ENCODE results near the gene TMEM135.
"Not testable (repeated sequence)": the region's sequence is repeated elsewhere in the genome, so short reads cannot be mapped to it uniquely, and the experiment has no call there.

Gene TMEM135

DNA sequence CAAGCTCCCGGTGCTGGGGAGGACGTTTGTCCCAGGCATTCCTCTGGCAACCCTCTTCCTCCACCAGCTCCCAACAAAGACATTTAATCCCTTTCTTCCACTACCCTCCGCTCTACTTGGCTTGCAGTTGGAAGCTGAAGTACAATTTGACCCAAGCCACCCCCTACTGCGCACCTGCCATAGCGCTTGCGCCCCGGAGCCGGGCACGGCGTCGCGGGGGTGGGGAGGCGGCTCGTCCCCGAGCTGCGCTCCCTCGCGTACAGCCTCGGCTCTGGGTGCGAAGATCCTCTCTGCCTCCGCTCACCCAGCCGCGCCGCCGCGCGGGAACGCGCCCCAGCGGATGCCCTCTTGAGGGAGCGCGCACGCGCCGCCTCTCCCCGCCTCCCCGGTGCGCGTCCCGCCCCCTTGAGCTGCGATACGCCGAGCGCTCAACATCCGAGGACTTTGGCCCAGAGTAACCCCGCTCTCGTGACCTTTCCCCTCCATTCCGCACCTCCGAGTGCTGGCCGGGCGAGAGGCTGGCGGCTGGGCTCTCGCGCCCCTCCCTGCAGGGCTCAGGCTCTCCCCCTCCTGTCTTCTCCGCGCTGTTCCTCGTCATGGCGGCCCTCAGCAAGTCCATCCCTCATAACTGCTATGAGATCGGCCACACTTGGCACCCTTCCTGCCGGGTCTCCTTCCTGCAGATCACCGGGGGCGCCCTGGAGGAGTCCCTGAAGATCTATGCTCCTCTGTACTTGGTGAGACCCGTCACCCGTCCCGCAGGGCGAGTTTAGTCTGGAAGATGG, at the start of gene TMEM135:
TMEM135 (plus strand) TSS at position 485 of the 785 bp plus-strand sequence; CDS start at position 597, 112 bp downstream.
- Histone ChIP-seq H3K9ac (ENCODE audit: low read depth in 1 of 2, low read length in 2 of 2) (peak within 1 kb of the TSS; percentile 76 to 78), H3K27ac (ENCODE audit: low read depth in 2 of 2, low read length in 2 of 2) (peak within 1 kb of the TSS; percentile 81 to 85), H3K36me3 (ENCODE audit: control insufficient read depth in 2 of 2, insufficient read depth in 2 of 2, low read length in 2 of 2) (no peaks in the 10 kb centered on the region), H3K9me3 (ENCODE audit: control insufficient read depth in 2 of 2, low read length in 2 of 2) (no peaks in the 10 kb centered on the region), H3K4me3 (ENCODE audit: low read length in 2 of 2) (peak within 1 kb of the TSS; percentile 81 to 91), H3K4me1 (ENCODE audit: control insufficient read depth in 2 of 2, insufficient read depth in 2 of 2, low read length in 2 of 2) (peaks cover 8 to 11% of the 10 kb centered on the region in 2 donors), H3K27me3 (ENCODE audit: control insufficient read depth in 2 of 2, insufficient read depth in 2 of 2, low read length in 2 of 2) (no peaks in the 10 kb centered on the region)

GRCh38 chr11:86988351-86988881, 49.3 kb upstream of the TMEM135 start:
- no peak overlapping the region for H3K4me3 ChIP-seq (ENCODE audit: low read length in 2 of 2)
- H3K4me1 ChIP-seq (ENCODE audit: control insufficient read depth in 2 of 2, insufficient read depth in 2 of 2, low read length in 2 of 2) = no peaks in the 10 kb centered on the region
- H3K27ac ChIP-seq (ENCODE audit: low read depth in 2 of 2, low read length in 2 of 2) = no peak overlapping the region
- H3K9me3 ChIP-seq (ENCODE audit: control insufficient read depth in 2 of 2, low read length in 2 of 2) = no peaks in the 10 kb centered on the region
- H3K9ac ChIP-seq (ENCODE audit: low read depth in 1 of 2, low read length in 2 of 2) = no peak overlapping the region
- H3K36me3 ChIP-seq (ENCODE audit: control insufficient read depth in 2 of 2, insufficient read depth in 2 of 2, low read length in 2 of 2) = no peaks in the 10 kb centered on the region
- no peaks in the 10 kb centered on the region for H3K27me3 ChIP-seq (ENCODE audit: control insufficient read depth in 2 of 2, insufficient read depth in 2 of 2, low read length in 2 of 2)

DNA sequence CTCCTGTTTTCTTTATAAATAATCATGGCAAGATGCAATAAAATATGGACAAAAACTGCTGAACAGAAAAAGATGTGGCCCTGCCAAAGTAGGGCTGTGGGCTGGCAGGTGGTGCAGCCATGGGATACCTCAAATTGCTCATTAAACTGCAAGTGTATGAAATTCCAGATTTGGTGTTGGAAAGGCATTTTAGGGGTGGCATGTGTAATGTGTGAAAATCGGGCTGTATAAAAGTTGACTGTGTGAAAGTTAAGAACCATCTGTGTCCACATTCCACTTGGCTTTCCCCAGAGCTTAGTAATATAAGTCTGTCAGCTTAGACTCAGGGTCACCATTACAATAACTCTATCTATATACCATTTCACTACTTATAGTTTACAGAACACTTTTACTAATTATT, 47.7 kb upstream of the TMEM135 start:
- no peak overlapping the region for H3K27ac ChIP-seq (ENCODE audit: low read depth in 2 of 2, low read length in 2 of 2)
- H3K9ac ChIP-seq (ENCODE audit: low read depth in 1 of 2, low read length in 2 of 2) = no peak overlapping the region
- H3K4me1 ChIP-seq (ENCODE audit: control insufficient read depth in 2 of 2, insufficient read depth in 2 of 2, low read length in 2 of 2) = no peaks in the 10 kb centered on the region
- H3K9me3 ChIP-seq (ENCODE audit: control insufficient read depth in 2 of 2, low read length in 2 of 2) = no peaks in the 10 kb centered on the region
- H3K27me3 ChIP-seq (ENCODE audit: control insufficient read depth in 2 of 2, insufficient read depth in 2 of 2, low read length in 2 of 2) = no peaks in the 10 kb centered on the region
- no peak overlapping the region for H3K4me3 ChIP-seq (ENCODE audit: low read length in 2 of 2)
- no peaks in the 10 kb centered on the region for H3K36me3 ChIP-seq (ENCODE audit: control insufficient read depth in 2 of 2, insufficient read depth in 2 of 2, low read length in 2 of 2)

DNA sequence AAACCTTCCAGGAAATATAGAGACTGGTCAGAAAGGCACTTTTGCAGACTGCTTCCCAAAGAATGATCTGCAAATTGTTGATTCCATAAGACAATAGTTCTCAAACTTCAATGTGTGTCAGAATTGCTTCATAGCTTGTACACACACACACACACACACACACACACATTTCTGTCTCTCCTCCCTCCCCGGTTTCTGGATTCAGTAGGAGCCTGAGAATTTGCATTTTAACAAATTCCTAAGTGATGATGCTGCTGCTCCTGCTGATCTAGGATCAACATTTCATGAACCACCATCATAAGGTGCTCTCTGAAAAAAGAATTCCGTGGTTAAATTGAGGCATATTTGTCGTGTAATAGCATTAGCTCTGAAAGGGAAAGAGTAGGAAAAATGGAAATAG, 47.2 kb upstream of the TMEM135 start:
- no peak overlapping the region for H3K4me3 ChIP-seq (ENCODE audit: low read length in 2 of 2)
- no peaks in the 10 kb centered on the region for H3K4me1 ChIP-seq (ENCODE audit: control insufficient read depth in 2 of 2, insufficient read depth in 2 of 2, low read length in 2 of 2)
- H3K9me3 ChIP-seq (ENCODE audit: control insufficient read depth in 2 of 2, low read length in 2 of 2) = no peaks in the 10 kb centered on the region
- H3K27me3 ChIP-seq (ENCODE audit: control insufficient read depth in 2 of 2, insufficient read depth in 2 of 2, low read length in 2 of 2) = no peaks in the 10 kb centered on the region
- no peak overlapping the region for H3K27ac ChIP-seq (ENCODE audit: low read depth in 2 of 2, low read length in 2 of 2)
- no peak overlapping the region for H3K9ac ChIP-seq (ENCODE audit: low read depth in 1 of 2, low read length in 2 of 2)
- H3K36me3 ChIP-seq (ENCODE audit: control insufficient read depth in 2 of 2, insufficient read depth in 2 of 2, low read length in 2 of 2) = no peaks in the 10 kb centered on the region

- H3K9ac ChIP-seq (ENCODE audit: low read depth in 1 of 2, low read length in 2 of 2) = no peak overlapping the region
- H3K27me3 ChIP-seq (ENCODE audit: control insufficient read depth in 2 of 2, insufficient read depth in 2 of 2, low read length in 2 of 2) = no peaks in the 10 kb centered on the region
- H3K36me3 ChIP-seq (ENCODE audit: control insufficient read depth in 2 of 2, insufficient read depth in 2 of 2, low read length in 2 of 2) = no peaks in the 10 kb centered on the region
- H3K4me3 ChIP-seq (ENCODE audit: low read length in 2 of 2) = no peak overlapping the region
- no peaks in the 10 kb centered on the region for H3K9me3 ChIP-seq (ENCODE audit: control insufficient read depth in 2 of 2, low read length in 2 of 2)
- H3K27ac ChIP-seq (ENCODE audit: low read depth in 2 of 2, low read length in 2 of 2) = no peak overlapping the region
- H3K4me1 ChIP-seq (ENCODE audit: control insufficient read depth in 2 of 2, insufficient read depth in 2 of 2, low read length in 2 of 2) = no peaks in the 10 kb centered on the region
Measured at GRCh38 chr11:86991341-86991740, 46.4 kb upstream of the TMEM135 start.

GRCh38 chr11:86992340-86992739, 45.4 kb upstream of the TMEM135 start:
- not testable (repeated sequence) for H3K9me3 ChIP-seq (ENCODE audit: control insufficient read depth in 2 of 2, low read length in 2 of 2); H3K27ac ChIP-seq (ENCODE audit: low read depth in 2 of 2, low read length in 2 of 2); H3K9ac ChIP-seq (ENCODE audit: low read depth in 1 of 2, low read length in 2 of 2); H3K4me3 ChIP-seq (ENCODE audit: low read length in 2 of 2); H3K27me3 ChIP-seq (ENCODE audit: control insufficient read depth in 2 of 2, insufficient read depth in 2 of 2, low read length in 2 of 2); H3K36me3 ChIP-seq (ENCODE audit: control insufficient read depth in 2 of 2, insufficient read depth in 2 of 2, low read length in 2 of 2); H3K4me1 ChIP-seq (ENCODE audit: control insufficient read depth in 2 of 2, insufficient read depth in 2 of 2, low read length in 2 of 2)

DNA sequence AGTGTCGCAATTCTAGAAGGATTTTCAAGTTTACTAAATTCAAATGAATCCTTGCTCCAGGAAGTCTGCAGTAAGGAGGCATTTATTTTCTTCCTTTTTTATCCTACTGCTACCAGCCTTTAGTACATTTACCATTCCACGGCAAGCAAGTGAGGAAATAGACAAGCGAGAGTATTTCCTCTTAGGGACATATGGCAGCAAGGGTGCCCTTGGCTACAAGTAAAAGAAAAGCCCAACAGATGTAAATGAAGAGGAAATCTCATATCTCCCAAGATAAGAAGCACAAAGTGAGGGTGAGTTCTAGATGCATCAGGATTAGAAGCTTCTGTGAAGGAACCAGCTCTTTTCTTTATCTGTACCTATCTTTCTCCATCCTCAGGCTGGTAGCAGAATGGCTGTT, 44.7 kb upstream of the TMEM135 start:
- Histone ChIP-seq H3K27ac (ENCODE audit: low read depth in 2 of 2, low read length in 2 of 2) (no peak overlapping the region), H3K4me1 (ENCODE audit: control insufficient read depth in 2 of 2, insufficient read depth in 2 of 2, low read length in 2 of 2) (no peaks in the 10 kb centered on the region), H3K9me3 (ENCODE audit: control insufficient read depth in 2 of 2, low read length in 2 of 2) (no peaks in the 10 kb centered on the region), H3K36me3 (ENCODE audit: control insufficient read depth in 2 of 2, insufficient read depth in 2 of 2, low read length in 2 of 2) (no peaks in the 10 kb centered on the region), H3K9ac (ENCODE audit: low read depth in 1 of 2, low read length in 2 of 2) (no peak overlapping the region), H3K4me3 (ENCODE audit: low read length in 2 of 2) (no peak overlapping the region), H3K27me3 (ENCODE audit: control insufficient read depth in 2 of 2, insufficient read depth in 2 of 2, low read length in 2 of 2) (no peaks in the 10 kb centered on the region)

DNA sequence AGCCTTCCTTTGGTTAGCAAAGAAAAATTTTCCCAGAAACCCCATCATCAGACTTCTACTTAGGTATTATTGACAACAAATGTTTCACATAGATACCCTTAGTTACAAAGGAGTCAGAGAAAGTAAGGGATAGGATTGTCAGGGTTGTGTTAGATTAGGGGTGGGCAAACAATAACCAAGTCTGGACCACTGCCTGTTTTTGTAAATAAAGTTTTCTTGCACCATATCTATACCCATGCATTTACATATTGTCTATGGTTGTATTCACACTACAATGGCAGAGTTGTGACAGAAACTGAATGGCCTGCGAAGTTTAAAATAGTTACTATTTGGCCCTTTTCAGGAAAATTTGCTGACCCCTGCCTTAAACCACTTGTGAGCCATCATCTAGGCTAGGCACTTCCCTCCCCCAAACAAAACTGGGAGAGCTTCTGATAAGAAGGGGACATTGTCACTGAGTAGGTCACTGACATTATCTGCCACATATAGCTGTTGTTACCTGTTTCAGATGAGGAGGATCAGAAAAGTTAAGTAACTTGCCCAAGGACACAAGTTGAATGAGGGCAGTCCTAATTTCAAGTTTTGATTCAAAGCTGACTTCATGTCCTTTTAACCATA, 40.7 kb upstream of the TMEM135 start:
- Histone ChIP-seq H3K9ac (ENCODE audit: low read depth in 1 of 2, low read length in 2 of 2) (no peak overlapping the region), H3K27me3 (ENCODE audit: control insufficient read depth in 2 of 2, insufficient read depth in 2 of 2, low read length in 2 of 2) (no peaks in the 10 kb centered on the region), H3K4me1 (ENCODE audit: control insufficient read depth in 2 of 2, insufficient read depth in 2 of 2, low read length in 2 of 2) (no peaks in the 10 kb centered on the region), H3K9me3 (ENCODE audit: control insufficient read depth in 2 of 2, low read length in 2 of 2) (no peaks in the 10 kb centered on the region), H3K36me3 (ENCODE audit: control insufficient read depth in 2 of 2, insufficient read depth in 2 of 2, low read length in 2 of 2) (no peaks in the 10 kb centered on the region), H3K27ac (ENCODE audit: low read depth in 2 of 2, low read length in 2 of 2) (no peak overlapping the region), H3K4me3 (ENCODE audit: low read length in 2 of 2) (no peak overlapping the region)

DNA sequence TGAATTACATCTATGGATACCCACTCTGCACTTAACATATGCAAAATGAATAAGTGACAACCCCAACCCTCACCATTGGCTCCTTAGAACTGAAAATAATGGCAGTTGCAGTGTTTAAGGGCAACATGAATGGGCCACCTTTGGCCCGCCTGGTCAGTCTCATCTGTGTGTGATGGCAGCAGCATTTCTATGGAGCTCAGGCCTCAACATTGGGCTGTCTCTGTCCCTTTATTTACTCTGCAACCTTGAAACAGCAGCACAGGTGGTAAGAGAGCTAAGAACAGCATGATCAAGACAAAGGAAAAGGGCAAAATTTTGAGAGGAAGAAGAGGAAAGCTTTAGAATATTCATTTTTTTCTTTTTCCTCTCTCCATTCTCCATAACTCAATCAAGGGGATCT, 38.3 kb upstream of the TMEM135 start:
- H3K27ac ChIP-seq (ENCODE audit: low read depth in 2 of 2, low read length in 2 of 2) = no peak overlapping the region

DNA sequence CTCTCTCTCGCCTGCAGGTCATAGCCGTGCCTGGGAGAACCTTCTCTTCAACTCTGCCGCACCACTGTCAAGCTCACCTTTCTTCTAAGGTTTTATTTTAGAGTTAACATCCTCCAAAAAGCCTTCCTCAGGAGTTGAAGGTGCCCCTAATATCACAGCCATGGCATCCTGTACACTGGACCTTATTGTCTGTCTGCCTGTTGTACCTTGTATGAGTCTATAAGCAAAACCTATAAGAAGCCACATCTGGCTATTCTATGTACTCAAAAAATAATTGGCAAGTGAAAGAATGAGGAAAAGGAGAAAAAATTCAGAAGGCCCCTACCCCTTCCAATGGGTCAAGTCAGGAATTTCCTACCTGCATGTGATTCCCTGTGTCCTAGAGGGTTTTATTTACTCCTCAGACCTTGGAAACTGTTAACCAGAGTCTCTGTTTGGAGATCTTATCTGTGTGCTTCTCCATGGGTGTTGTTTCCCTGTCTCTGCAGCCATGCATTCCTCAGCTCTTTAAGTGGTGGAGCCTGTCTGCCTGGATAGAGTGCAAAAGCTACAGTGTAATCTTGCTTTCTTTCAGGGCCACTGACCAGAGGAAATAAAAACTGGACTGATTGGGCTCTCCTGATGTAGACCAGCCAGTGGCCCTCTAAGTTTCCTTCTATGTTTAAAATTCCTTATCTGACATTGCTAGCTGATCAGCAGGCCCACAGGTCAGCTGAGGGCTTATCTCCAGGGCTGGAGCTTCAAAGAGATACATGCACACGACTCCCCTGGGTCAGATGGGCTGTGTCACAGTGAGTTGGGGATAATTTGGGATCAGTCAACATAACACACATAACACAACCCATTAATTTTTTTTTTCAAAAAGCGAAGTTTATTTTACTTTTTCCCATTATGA, 37.6 kb upstream of the TMEM135 start:
- H3K4me3 ChIP-seq (ENCODE audit: low read length in 2 of 2) = no peak overlapping the region
- no peak overlapping the region for H3K9ac ChIP-seq (ENCODE audit: low read depth in 1 of 2, low read length in 2 of 2)
- no peak overlapping the region for H3K27ac ChIP-seq (ENCODE audit: low read depth in 2 of 2, low read length in 2 of 2)

More for the DNA sequence above, 38.3 kb upstream of the TMEM135 start:
- Histone ChIP-seq H3K36me3 (ENCODE audit: control insufficient read depth in 2 of 2, insufficient read depth in 2 of 2, low read length in 2 of 2) (no peaks in the 10 kb centered on the region), H3K9ac (ENCODE audit: low read depth in 1 of 2, low read length in 2 of 2) (no peak overlapping the region), H3K4me1 (ENCODE audit: control insufficient read depth in 2 of 2, insufficient read depth in 2 of 2, low read length in 2 of 2) (no peaks in the 10 kb centered on the region), H3K9me3 (ENCODE audit: control insufficient read depth in 2 of 2, low read length in 2 of 2) (no peaks in the 10 kb centered on the region), H3K27me3 (ENCODE audit: control insufficient read depth in 2 of 2, insufficient read depth in 2 of 2, low read length in 2 of 2) (no peaks in the 10 kb centered on the region), H3K4me3 (ENCODE audit: low read length in 2 of 2) (no peak overlapping the region)

More for the DNA sequence above, 37.6 kb upstream of the TMEM135 start:
- H3K27me3 ChIP-seq (ENCODE audit: control insufficient read depth in 2 of 2, insufficient read depth in 2 of 2, low read length in 2 of 2) = no peaks in the 10 kb centered on the region
- no peaks in the 10 kb centered on the region for H3K9me3 ChIP-seq (ENCODE audit: control insufficient read depth in 2 of 2, low read length in 2 of 2)
- no peaks in the 10 kb centered on the region for H3K4me1 ChIP-seq (ENCODE audit: control insufficient read depth in 2 of 2, insufficient read depth in 2 of 2, low read length in 2 of 2)
- no peaks in the 10 kb centered on the region for H3K36me3 ChIP-seq (ENCODE audit: control insufficient read depth in 2 of 2, insufficient read depth in 2 of 2, low read length in 2 of 2)

Data from mucosa of rectum (tissue), 2 donors.